GM23248 (cell line): ENCODE data around the gene ATG9A. TPM values are rescaled to one million over a fixed set of nuclear protein-coding genes. Genes with fewer than 3 reads are reported as not detected.

ENCODE experiments used
- DNase-seq: peaks from one replicate; pipeline ENCODE4 v3.0.0-alpha.2; 2015
- H2AFZ ChIP-seq: fragments of 200-600 bp; sonication (generic); 2 replicates; pipeline ENCODE4 v1.6.1; 2016; ENCODE audit warnings: antibody characterized with exemption
- H3F3A ChIP-seq: fragments of 200-600 bp; sonication (generic); 2 replicates; pipeline ENCODE4 v1.6.1; 2016; ENCODE audit warnings: mild to moderate bottlenecking, antibody characterized with exemption, mixed run types; ENCODE audit not compliant: insufficient read depth
- H3K27ac ChIP-seq: fragments of 200-600 bp; sonication (generic); 2 replicates; pipeline ENCODE4 v1.5.1; 2016; ENCODE audit warnings: mild to moderate bottlenecking
- H3K27me3 ChIP-seq: fragments of 200-600 bp; sonication (generic); replicated peaks from 2 replicates; pipeline ENCODE4 v1.6.1; 2016; ENCODE audit warnings: mild to moderate bottlenecking; ENCODE audit not compliant: insufficient read depth
- H3K36me3 ChIP-seq: fragments of 200-600 bp; sonication (generic); 2 replicates; pipeline ENCODE4 v1.6.1; 2016; ENCODE audit warnings: low read depth, mild to moderate bottlenecking
- H3K4me1 ChIP-seq: fragments of 200-600 bp; sonication (generic); 2 replicates; pipeline ENCODE4 v1.6.1; 2016; ENCODE audit warnings: mild to moderate bottlenecking; ENCODE audit not compliant: insufficient read depth
- H3K4me2 ChIP-seq: fragments of 200-600 bp; sonication (generic); one replicate; pipeline ENCODE4 v1.6.1; 2016; ENCODE audit warnings: mild to moderate bottlenecking; ENCODE audit not compliant: unreplicated experiment
- H3K4me3 ChIP-seq: fragments of 200-600 bp; sonication (generic); 2 replicates; pipeline ENCODE4 v1.5.1; 2016; ENCODE audit warnings: mild to moderate bottlenecking
- H3K79me2 ChIP-seq: fragments of 200-600 bp; sonication (generic); 2 replicates; pipeline ENCODE4 v1.6.1; 2016; ENCODE audit warnings: mild to moderate bottlenecking; ENCODE audit not compliant: insufficient read depth
- H3K9ac ChIP-seq: fragments of 200-600 bp; sonication (generic); 2 replicates; pipeline ENCODE4 v1.6.1; 2016; ENCODE audit warnings: mild to moderate bottlenecking
- H3K9me2 ChIP-seq: fragments of 200-600 bp; sonication (generic); 2 replicates; pipeline ENCODE4 v1.6.1; 2016; ENCODE audit warnings: mixed run types, mild to moderate bottlenecking, moderate library complexity; ENCODE audit not compliant: insufficient read depth
- H3K9me3 ChIP-seq: fragments of 200-600 bp; sonication (generic); one replicate; pipeline ENCODE4 v1.6.1; 2017; ENCODE audit warnings: low read depth
- H4K20me1 ChIP-seq: fragments of 200-600 bp; sonication (generic); 2 replicates; pipeline ENCODE4 v1.6.0; 2016; ENCODE audit not compliant: insufficient read depth
- EZH2 ChIP-seq: fragments of 200-600 bp; sonication (generic); IDR thresholded peaks from 2 replicates; pipeline ENCODE4 v1.6.1; 2018; ENCODE audit warnings: antibody characterized with exemption, mild to moderate bottlenecking; ENCODE audit not compliant: insufficient read depth, poor library complexity, severe bottlenecking
- EZH2phosphoT487 ChIP-seq: fragments of 200-600 bp; sonication (generic); IDR thresholded peaks from 2 replicates; pipeline ENCODE4 v1.6.1; 2018; ENCODE audit warnings: antibody characterized with exemption, moderate library complexity, mild to moderate bottlenecking, low read depth; ENCODE audit not compliant: insufficient read depth
- WGBS, 2 experiments: methylation state at CpG; one replicate each; pipeline ENCODE4 v1.1.6; 2015 to 2017; ENCODE audit warnings: low lambda C conversion rate in 2 of 2, low coverage in 1 of 2; ENCODE audit errors: missing lambda C conversion rate in 2 of 2; 5-methylcytosine and 5-hydroxymethylcytosine counted together
- in situ Hi-C: fragments of 300-500 bp; cut with MboI; formaldehyde crosslinking; loops from 2 replicates; pipeline ENCODE4 v1.15.0; 2020
- polyA plus RNA-seq: library from polyadenylated mRNA; unstranded; fragments of >200 nt; fragmentation: Nextera tagmentation; extraction: Ambion mirVana; gene quantifications from 2 replicates; pipeline ENCODE4 v1.2.1, GENCODE V29; 2016
- total RNA-seq: library from RNA; depleted of rRNA; stranded (reverse); fragments of >200 nt; shearing (Covaris generic); gene quantifications from 2 replicates; pipeline ENCODE4 v1.2.3, GENCODE V29; 2014; rRNA removed

ATG9A gene
- total and polyA plus RNA-seq, 2 experiments from 2014 or later, result 68.5 to 84.4 TPM

GRCh38 chr2:219169930-219170654, 59.3 kb downstream of the ATG9A start, which contains the start of gene SLC23A3:
SLC23A3 (minus strand) TSS chr2:219170029; CDS start chr2:219169984, 45 bp downstream.
- Histone ChIP-seq H3K9me3 (no peaks in the 10 kb centered on the region), H3K4me3 (no peak within 1 kb of the TSS), H3K4me2 (no peak within 1 kb of the TSS), H3K4me1 (peaks cover 10% of the 10 kb centered on the region; the same call in 1 of the 2 replicates), H3K9ac (no peak within 1 kb of the TSS), H2AFZ (no peak within 1 kb of the TSS), H3F3A (peaks cover 20% of the 10 kb centered on the region), H4K20me1 (no peaks in the 10 kb centered on the region), H3K27me3 (no peaks in the 10 kb centered on the region), H3K36me3 (peaks cover 11% of the 10 kb centered on the region; the same call in 1 of the 2 replicates), H3K9me2 (no peaks in the 10 kb centered on the region), H3K79me2 (peaks cover 9% of the 10 kb centered on the region), H3K27ac (no peak within 1 kb of the TSS)
- no peak for DNase-seq
- WGBS, 2 experiments, result 83 to 91% methylated on average over 9 to 10 of the region's 10 CpGs
- in situ Hi-C loops, result loop anchor here (10.0 kb wide), 1 partner anchor 135 kb away; the partner anchor contains the start of gene PTPRN
- TF ChIP-seq EZH2phosphoT487 (no peak), EZH2 (no peak)

Other genes starting within 250 kb of the ATG9A start
- not detected in 2 replicates for gene FEV, start 244.5 kb downstream of the ATG9A start, total RNA-seq
- gene FEV, start 244.5 kb downstream of the ATG9A start, polyA plus RNA-seq, result not detected in 2 replicates
- not detected in 2 replicates for gene CRYBA2, start 236.2 kb downstream of the ATG9A start, total RNA-seq
- gene CRYBA2, start 236.2 kb downstream of the ATG9A start, polyA plus RNA-seq, result not detected in 2 replicates
- gene CFAP65, start 188.1 kb downstream of the ATG9A start, total RNA-seq, result not detected in 2 replicates
- gene CFAP65, start 188.1 kb downstream of the ATG9A start, polyA plus RNA-seq, result 0.08 TPM in 1 of 2 replicates, not detected in the other
- not detected in 2 replicates for gene IHH, start 168.7 kb downstream of the ATG9A start, total RNA-seq
- not detected in 2 replicates for gene IHH, start 168.7 kb downstream of the ATG9A start, polyA plus RNA-seq
- gene NHEJ1, start 68.8 kb downstream of the ATG9A start, total RNA-seq, result 8.3 and 16.1 TPM in 2 replicates
- gene NHEJ1, start 68.8 kb downstream of the ATG9A start, polyA plus RNA-seq, result 8.3 and 10.5 TPM in 2 replicates
- 0.13 and 1.2 TPM in 2 replicates for gene SLC23A3, start 59.6 kb downstream of the ATG9A start, total RNA-seq
- 0.24 and 0.58 TPM in 2 replicates for gene SLC23A3, start 59.6 kb downstream of the ATG9A start, polyA plus RNA-seq
- 34.5 and 35.2 TPM in 2 replicates for gene CNPPD1, start 52.7 kb downstream of the ATG9A start, total RNA-seq
- 43.8 and 43.9 TPM in 2 replicates for gene CNPPD1, start 52.7 kb downstream of the ATG9A start, polyA plus RNA-seq
- 98.9 and 120 TPM in 2 replicates for gene RETREG2, start 51.4 kb downstream of the ATG9A start, total RNA-seq
- gene RETREG2, start 51.4 kb downstream of the ATG9A start, polyA plus RNA-seq, result 20.7 and 21.5 TPM in 2 replicates
- gene ZFAND2B, start 22.9 kb downstream of the ATG9A start, total RNA-seq, result 39.3 and 42.4 TPM in 2 replicates
- 36.0 and 38.9 TPM in 2 replicates for gene ZFAND2B, start 22.9 kb downstream of the ATG9A start, polyA plus RNA-seq
- gene ABCB6, start 10.7 kb downstream of the ATG9A start, total RNA-seq, result 25.3 and 35.7 TPM in 2 replicates
- gene ABCB6, start 10.7 kb downstream of the ATG9A start, polyA plus RNA-seq, result 21.8 TPM in 2 replicates
- 27.8 and 32.6 TPM in 2 replicates for gene ANKZF1, start 170 bp upstream of the ATG9A start, total RNA-seq
- 26.8 and 31.5 TPM in 2 replicates for gene ANKZF1, start 170 bp upstream of the ATG9A start, polyA plus RNA-seq
- 13.4 and 13.5 TPM in 2 replicates for gene GLB1L, start 15.8 kb upstream of the ATG9A start, total RNA-seq
- gene GLB1L, start 15.8 kb upstream of the ATG9A start, polyA plus RNA-seq, result 3.4 and 3.8 TPM in 2 replicates
- gene STK16, start 15.8 kb upstream of the ATG9A start, total RNA-seq, result 15.3 and 16.0 TPM in 2 replicates
- gene STK16, start 15.8 kb upstream of the ATG9A start, polyA plus RNA-seq, result 5.3 and 7.2 TPM in 2 replicates
- gene TUBA4B, start 23.6 kb upstream of the ATG9A start, total RNA-seq, result not detected in 2 replicates
- gene TUBA4B, start 23.6 kb upstream of the ATG9A start, polyA plus RNA-seq, result not detected in 2 replicates
- 14.3 and 27.1 TPM in 2 replicates for gene TUBA4A, start 24.3 kb upstream of the ATG9A start, total RNA-seq
- 14.5 and 15.5 TPM in 2 replicates for gene TUBA4A, start 24.3 kb upstream of the ATG9A start, polyA plus RNA-seq
- gene DNAJB2, start 49.7 kb upstream of the ATG9A start, total RNA-seq, result 50.5 and 53.7 TPM in 2 replicates
- 11.1 and 12.6 TPM in 2 replicates for gene DNAJB2, start 49.7 kb upstream of the ATG9A start, polyA plus RNA-seq
- 50.5 and 54.1 TPM in 2 replicates for gene PTPRN, start 79.8 kb upstream of the ATG9A start, total RNA-seq
- gene PTPRN, start 79.8 kb upstream of the ATG9A start, polyA plus RNA-seq, result 29.2 and 30.5 TPM in 2 replicates
- not detected in 2 replicates for gene RESP18, start 103.1 kb upstream of the ATG9A start, total RNA-seq
- gene RESP18, start 103.1 kb upstream of the ATG9A start, polyA plus RNA-seq, result not detected in 2 replicates
- gene DNPEP, start 158.3 kb upstream of the ATG9A start, total RNA-seq, result 79.8 and 84.5 TPM in 2 replicates
- 54.5 and 57.5 TPM in 2 replicates for gene DNPEP, start 158.3 kb upstream of the ATG9A start, polyA plus RNA-seq
- gene DES, start 188.7 kb upstream of the ATG9A start, total RNA-seq, result 0.51 and 2.7 TPM in 2 replicates
- 0.75 and 1.1 TPM in 2 replicates for gene DES, start 188.7 kb upstream of the ATG9A start, polyA plus RNA-seq
- 26.5 and 32.1 TPM in 2 replicates for gene SPEG, start 205.2 kb upstream of the ATG9A start, total RNA-seq
- gene SPEG, start 205.2 kb upstream of the ATG9A start, polyA plus RNA-seq, result 6.8 and 9.4 TPM in 2 replicates